Measurements from ENCODE around the gene CATSPER4. TPM values are rescaled to one million over a fixed set of nuclear protein-coding genes. Genes with fewer than 3 reads are reported as not detected.

Gene CATSPER4
- total RNA-seq, 1 donor from 2014 or later = not detected

DNA sequence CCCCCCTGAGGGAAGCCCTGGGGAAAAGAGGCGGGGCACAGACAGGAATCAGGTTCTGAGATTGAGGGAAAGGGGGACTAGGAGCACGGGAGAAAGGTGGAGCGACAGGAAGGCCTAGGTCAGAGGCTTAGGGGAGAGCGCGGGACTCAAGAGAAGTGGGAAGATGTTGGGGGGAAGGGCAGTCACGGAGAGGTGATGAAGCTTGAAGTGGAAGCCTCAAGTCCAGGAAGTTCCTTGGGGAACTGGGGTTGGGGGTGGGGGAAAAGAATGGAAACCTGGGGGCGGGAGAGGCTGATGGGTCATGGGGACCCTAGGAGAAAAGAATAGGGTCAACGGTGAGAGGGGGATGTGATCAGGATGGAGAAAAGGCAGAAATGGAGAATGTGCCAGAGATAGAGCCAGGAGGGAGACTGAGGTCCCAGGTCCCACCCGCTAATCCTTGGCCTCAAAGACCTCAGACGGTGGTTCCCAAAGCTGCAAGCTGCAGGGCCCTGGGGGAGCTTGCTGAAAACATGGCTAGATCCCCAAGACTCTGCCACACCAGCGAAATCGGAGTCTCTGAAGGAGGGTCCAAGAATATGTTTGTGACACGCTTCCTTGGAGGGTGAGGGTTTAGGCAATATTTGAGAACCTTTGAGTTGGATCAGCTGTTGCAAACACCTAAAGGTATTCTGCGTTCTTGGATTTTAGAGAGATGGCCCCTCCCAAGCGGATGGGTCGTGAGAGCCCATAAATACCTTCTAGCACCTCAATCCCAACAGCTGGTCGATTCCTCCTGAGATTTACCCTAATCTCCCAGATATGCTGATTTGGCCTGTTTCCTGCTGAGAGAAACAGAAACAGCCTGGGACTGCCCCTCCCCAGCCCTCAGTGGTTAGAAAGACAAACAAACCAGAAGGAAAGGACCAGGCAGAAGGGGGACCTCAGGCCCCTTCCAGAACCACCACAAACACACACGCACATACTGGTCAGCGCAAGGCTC lies 25.2 kb upstream of the CATSPER4 start:
- no peak for DNase-seq

GRCh38 chr1:26166719-26167281 lies 23.6 kb upstream of the CATSPER4 start:
- DNase-seq = no peak

DNA sequence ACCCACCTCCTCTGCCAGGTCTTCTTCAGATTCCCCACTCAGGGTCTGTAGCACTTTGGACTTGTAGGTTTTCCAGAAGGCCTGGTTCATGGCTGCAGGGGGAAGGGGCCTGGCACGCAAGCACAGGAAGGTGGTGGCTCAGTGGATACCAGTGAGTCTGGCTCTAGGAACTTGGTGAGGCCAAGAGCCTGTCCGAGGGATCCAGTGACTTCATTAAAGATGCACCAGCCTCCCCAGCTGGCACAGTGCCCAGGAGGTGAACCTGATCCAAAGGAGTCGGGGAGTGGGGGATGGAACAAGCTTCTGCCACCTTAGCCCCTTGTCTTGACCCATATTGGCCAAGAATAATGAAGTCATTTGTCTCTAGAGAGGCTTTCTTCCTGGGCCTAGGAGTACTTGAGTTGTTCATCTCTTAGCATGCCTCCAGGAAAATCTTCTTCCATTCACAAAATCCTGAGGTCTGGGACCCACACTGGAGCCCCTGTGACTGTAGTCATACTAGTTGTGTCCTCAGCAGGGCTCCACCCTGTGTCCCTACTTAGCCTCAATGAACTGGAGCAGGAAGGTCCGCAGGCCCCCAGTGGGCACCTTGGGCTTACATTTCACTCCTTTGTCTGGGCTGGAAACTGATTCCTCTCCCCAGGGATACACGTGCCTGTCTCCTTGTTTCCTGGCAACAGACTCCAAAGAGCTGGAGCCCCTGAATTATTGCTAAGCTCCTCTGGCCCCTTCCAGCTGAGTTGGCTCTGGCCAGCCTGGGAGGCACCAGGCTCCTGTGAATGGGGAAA lies 21.8 kb upstream of the CATSPER4 start, which contains the start of gene C1orf232:
C1orf232 (minus strand) TSS at position 554 of the 788 bp plus-strand sequence; CDS start at position 90, 464 bp downstream.
- DNase-seq = no peak

GRCh38 chr1:26169198-26169554 lies 21.2 kb upstream of the CATSPER4 start:
- no peak for DNase-seq

DNA sequence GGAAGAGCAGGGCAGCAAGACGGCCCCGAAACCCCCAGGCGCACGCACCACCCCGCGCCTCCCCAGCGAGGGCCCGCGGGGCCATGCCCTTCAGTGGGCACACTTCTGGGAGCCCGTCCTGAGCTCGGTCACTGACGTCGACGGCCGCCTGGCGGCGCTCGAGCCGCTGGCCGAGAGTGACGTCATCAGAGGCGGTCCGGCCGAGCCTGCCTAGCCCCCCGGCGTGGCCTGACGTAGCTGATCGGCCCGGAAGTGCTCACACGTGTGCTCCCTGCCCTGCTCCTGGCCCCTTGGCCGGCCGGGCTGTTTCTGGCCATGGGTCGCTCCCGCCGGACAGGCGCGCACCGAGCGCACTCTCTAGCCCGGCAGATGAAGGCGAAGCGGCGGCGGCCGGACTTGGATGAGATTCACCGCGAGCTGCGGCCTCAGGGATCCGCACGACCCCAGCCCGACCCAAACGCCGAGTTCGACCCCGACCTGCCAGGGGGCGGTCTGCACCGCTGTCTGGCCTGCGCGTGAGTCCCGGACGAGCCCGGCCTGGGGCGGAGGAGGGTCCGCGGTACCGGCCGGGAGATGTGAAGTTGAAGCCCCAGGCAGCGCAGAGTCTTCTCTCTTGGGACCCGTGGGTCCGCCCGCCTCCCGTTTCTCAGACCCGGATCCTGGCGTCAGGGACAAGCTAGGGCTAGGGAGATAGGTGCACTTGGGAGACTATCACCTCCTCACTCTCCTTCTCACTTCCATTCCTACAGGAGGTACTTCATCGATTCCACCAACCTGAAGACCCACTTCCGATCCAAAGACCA lies 20.5 kb upstream of the CATSPER4 start, which contains the start of gene ZNF593:
ZNF593 (plus strand) TSS at position 240 of the 803 bp plus-strand sequence; CDS start at position 316, 76 bp downstream.
- peak; percentile 90 for DNase-seq

GRCh38 chr1:26170472-26170821 lies 20.0 kb upstream of the CATSPER4 start:
- no peak for DNase-seq

DNA sequence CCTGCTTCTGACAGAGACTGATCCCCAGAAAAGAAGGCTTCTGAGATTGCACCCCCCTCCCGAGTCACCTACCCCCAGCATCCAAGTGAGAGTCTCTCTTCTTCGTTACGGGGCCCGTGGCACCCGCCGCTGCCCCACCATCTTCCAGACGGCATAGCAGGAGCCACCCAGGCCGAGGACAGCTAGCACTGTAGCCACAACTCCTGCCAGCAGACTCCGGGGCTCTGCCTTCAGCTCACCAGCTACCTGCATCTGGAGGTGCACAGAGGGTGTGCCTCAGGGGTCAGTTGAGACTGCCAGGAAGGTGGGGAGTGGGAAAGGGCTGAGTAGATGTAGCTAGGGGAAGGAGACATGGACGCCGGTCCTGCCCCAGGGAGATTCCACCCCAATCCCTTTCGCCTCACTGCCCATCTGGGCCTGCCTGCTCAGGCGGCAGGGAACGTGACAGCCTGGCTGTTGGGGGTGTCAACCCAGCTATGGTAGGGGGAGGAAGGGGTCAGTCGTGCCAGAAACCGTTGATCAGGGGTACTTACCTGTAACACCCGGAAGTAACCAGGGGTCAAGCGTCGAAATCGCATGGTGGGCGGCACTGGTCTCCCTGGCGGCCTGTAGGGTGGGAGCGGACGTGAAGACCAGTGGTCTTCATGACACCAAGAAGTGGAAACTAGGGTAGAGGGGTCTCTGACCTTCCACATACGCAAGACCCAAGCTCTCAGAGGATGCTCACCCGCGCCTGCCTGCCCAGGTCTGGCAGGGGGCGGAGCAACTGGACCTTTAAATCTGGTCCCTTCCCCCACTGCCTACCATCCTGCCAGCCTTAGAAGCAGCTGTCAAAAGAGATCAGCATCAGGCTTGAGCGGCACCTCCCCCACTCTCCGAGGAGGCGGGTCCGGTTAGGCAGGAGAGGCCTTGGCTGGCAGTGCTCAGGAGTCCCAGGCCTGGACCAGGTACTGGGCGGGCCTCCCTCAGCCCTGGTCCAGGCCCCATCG lies 19.0 kb upstream of the CATSPER4 start, which contains the start of gene ZNF593OS:
ZNF593OS (minus strand) TSS at position 749 of the 989 bp plus-strand sequence; CDS start at position 578, 171 bp downstream.
- DNase-seq = no peak

DNA sequence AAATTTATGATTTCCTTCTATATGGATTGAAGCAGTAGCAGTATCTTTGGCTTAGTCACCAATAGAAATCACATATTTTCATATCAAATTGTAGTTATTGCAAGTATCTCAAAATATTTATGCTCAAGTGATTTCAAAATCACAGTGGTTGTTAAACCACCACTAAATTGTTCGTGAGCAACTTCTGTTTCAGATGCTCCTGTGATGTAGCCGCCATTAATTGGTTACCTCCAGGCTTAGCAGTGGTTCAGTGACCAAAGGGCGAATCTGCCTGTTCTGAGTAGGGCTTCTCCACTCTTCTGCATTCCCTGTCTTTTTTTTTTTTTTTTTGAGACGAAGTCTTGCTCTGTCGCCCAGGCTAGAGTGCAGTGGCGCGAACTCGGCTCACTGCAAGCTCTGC lies 15.1 kb upstream of the CATSPER4 start:
- no peak for DNase-seq

- no peak for DNase-seq
Observed at GRCh38 chr1:26177182-26177684, 13.2 kb upstream of the CATSPER4 start, which contains the start of gene CNKSR1. Gene CNKSR1 (plus strand): TSS chr1:26177491. CDS start chr1:26177548, 57 bp downstream.

- DNase-seq = no peak
Observed at GRCh38 chr1:26180010-26180506, 10.3 kb upstream of the CATSPER4 start.

GRCh38 chr1:26181586-26182382 lies 8.6 kb upstream of the CATSPER4 start:
- no peak for DNase-seq

- no peak for DNase-seq
Observed at GRCh38 chr1:26182383-26182696, 8.1 kb upstream of the CATSPER4 start.

DNA sequence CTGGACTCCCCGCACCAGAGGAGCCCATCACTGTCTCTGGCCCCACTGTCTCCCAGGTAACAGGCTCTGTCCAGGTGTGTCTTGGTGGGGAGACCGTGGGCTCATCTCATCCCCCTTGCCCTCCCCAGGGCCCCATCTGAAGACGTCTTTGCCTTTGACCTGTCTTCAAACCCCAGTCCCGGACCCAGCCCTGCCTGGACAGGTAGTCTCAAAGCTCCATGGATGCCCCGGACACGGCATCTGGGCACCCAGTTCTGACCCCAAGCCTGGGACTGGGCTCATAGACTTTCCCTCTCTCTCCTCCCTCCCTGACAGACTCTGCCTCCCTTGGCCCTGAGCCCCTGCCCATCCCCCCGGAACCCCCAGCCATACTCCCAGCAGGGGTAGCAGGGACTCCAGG lies 6.3 kb upstream of the CATSPER4 start:
- no peak for DNase-seq

- DNase-seq = no peak
Observed at GRCh38 chr1:26184883-26185282, 5.5 kb upstream of the CATSPER4 start.

DNA sequence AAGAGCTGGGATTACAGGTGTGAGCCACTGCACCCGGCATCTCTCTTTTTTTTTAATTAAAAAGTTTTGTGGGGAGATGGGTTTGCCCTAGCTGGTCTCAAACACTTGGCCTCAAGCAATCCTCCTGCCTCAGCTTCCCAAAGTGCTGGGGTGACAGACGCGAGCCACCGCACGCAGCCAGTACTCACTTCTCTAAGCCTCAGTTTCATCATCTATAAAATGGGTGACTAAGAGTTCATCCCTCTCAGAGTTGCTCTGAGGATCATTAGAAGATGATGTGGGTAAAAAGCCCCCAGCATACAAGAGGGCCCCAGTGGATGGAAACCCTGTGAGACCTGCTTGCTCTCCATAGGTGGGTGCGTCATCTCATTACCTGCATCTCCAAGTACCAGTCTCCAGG lies 2.5 kb upstream of the CATSPER4 start:
- no peak for DNase-seq

GRCh38 chr1:26188477-26188876 lies 1.9 kb upstream of the CATSPER4 start:
- no peak for DNase-seq

- DNase-seq = no peak
Observed at GRCh38 chr1:26189331-26189730, 1.1 kb upstream of the CATSPER4 start.

GRCh38 chr1:26189751-26190275 lies 589 bp upstream of the CATSPER4 start:
- DNase-seq = no peak

DNA sequence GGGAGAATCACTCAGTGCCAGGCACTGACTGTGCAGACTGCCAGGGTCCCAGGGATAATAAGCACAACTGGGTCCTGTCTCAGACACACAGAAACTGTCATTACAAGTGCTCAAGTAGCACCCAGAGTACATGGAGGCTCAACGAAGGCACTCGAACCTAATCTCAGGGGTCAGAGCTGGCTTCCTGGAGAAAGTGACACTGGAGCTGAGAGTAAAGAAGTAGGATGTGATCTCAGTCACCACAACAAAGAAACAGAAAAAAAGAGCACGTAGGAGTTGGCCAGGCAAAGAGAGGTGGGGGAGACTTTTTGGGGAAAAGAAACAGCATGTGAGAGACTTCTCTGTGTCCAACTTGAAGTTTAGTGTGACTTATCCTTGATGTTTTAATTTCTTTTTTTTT lies 1.3 kb downstream of the CATSPER4 start:
- DNase-seq = no peak
